ENCODE measurements around the gene MYL7.

Gene MYL7

GRCh38 chr7:44158096-44158872 lies 17.2 kb upstream of the MYL7 start:
- no peak overlapping the region for H3K9ac ChIP-seq
- H3K9me3 ChIP-seq (ENCODE audit: control insufficient read depth, low read length) = no peaks in the 10 kb centered on the region
- no peaks in the 10 kb centered on the region for H3K27me3 ChIP-seq (ENCODE audit: control insufficient read depth, insufficient read depth, low read length)
- H3K4me2 ChIP-seq (ENCODE audit: low read length) = no peak overlapping the region
- no peaks in the 10 kb centered on the region for H3K36me3 ChIP-seq (ENCODE audit: control insufficient read depth, insufficient read depth, low read length)
- H3K79me2 ChIP-seq = no peaks in the 10 kb centered on the region
- H3K4me1 ChIP-seq = no peaks in the 10 kb centered on the region
- H2AFZ ChIP-seq = no peak overlapping the region
- H3K27ac ChIP-seq = no peak overlapping the region
- H3K4me3 ChIP-seq (ENCODE audit: low read depth, low read length) = no peak overlapping the region
- TF ChIP-seq CTCF (IDR thresholded peaks at IDR 0.05) = no peak

GRCh38 chr7:44157116-44158080 lies 16.3 kb upstream of the MYL7 start:
- H3K27me3 ChIP-seq (ENCODE audit: control insufficient read depth, insufficient read depth, low read length) = no peaks in the 10 kb centered on the region
- H3K27ac ChIP-seq = no peak overlapping the region
- H2AFZ ChIP-seq = no peak overlapping the region
- no peak for TF ChIP-seq CTCF (IDR thresholded peaks at IDR 0.05)
- no peak overlapping the region for H3K9ac ChIP-seq
- no peaks in the 10 kb centered on the region for H3K36me3 ChIP-seq (ENCODE audit: control insufficient read depth, insufficient read depth, low read length)
- no peak overlapping the region for H3K4me3 ChIP-seq (ENCODE audit: low read depth, low read length)
- H3K4me2 ChIP-seq (ENCODE audit: low read length) = no peak overlapping the region
- no peaks in the 10 kb centered on the region for H3K9me3 ChIP-seq (ENCODE audit: control insufficient read depth, low read length)
- no peaks in the 10 kb centered on the region for H3K79me2 ChIP-seq
- H3K4me1 ChIP-seq = no peaks in the 10 kb centered on the region

GRCh38 chr7:44156453-44157010 lies 15.4 kb upstream of the MYL7 start:
- no peaks in the 10 kb centered on the region for H3K27me3 ChIP-seq (ENCODE audit: control insufficient read depth, insufficient read depth, low read length)
- TF ChIP-seq CTCF (IDR thresholded peaks at IDR 0.05) = no peak
- no peak overlapping the region for H3K4me2 ChIP-seq (ENCODE audit: low read length)
- H3K79me2 ChIP-seq = no peaks in the 10 kb centered on the region
- no peak overlapping the region for H3K4me3 ChIP-seq (ENCODE audit: low read depth, low read length)
- H3K36me3 ChIP-seq (ENCODE audit: control insufficient read depth, insufficient read depth, low read length) = no peaks in the 10 kb centered on the region
- H3K9ac ChIP-seq = no peak overlapping the region
- no peak overlapping the region for H2AFZ ChIP-seq
- H3K27ac ChIP-seq = no peak overlapping the region
- no peaks in the 10 kb centered on the region for H3K9me3 ChIP-seq (ENCODE audit: control insufficient read depth, low read length)
- no peaks in the 10 kb centered on the region for H3K4me1 ChIP-seq

GRCh38 chr7:44155191-44156185 lies 14.4 kb upstream of the MYL7 start:
- Histone ChIP-seq H3K9ac (no peak overlapping the region), H3K4me3 (ENCODE audit: low read depth, low read length) (no peak overlapping the region), H3K4me1 (peaks cover 6% of the 10 kb centered on the region), H3K9me3 (ENCODE audit: control insufficient read depth, low read length) (no peaks in the 10 kb centered on the region), H3K4me2 (ENCODE audit: low read length) (no peak overlapping the region), H3K36me3 (ENCODE audit: control insufficient read depth, insufficient read depth, low read length) (no peaks in the 10 kb centered on the region), H3K27ac (no peak overlapping the region), H3K27me3 (ENCODE audit: control insufficient read depth, insufficient read depth, low read length) (no peaks in the 10 kb centered on the region), H2AFZ (no peak overlapping the region), H3K79me2 (no peaks in the 10 kb centered on the region)
- TF ChIP-seq CTCF (IDR thresholded peaks at IDR 0.05) = no peak

All from parathyroid adenoma (tissue), 2 donors.